SK-N-SH (cell line): ENCODE data around the gene SNX11.

Experiments
- CTCF ChIP-seq: fragments of 200-600 bp; sonication (generic); IDR thresholded peaks from 2 replicates; pipeline ENCODE4 v1.6.1; 2017; ENCODE audit warnings: antibody characterized with exemption, mild to moderate bottlenecking, moderate library complexity
- EZH2phosphoT487 ChIP-seq: fragments of 200-600 bp; sonication (generic); IDR thresholded peaks from 2 replicates; pipeline ENCODE4 v1.6.1; 2017; ENCODE audit warnings: low read depth, mixed run types, mild to moderate bottlenecking, antibody characterized with exemption, moderate library complexity, borderline replicate concordance
- JUND ChIP-seq: IDR thresholded peaks from 2 replicates; pipeline ENCODE4 v1.4.0; 2012
- MAX ChIP-seq: IDR thresholded peaks from 2 replicates; pipeline ENCODE4 v1.4.0; 2012; ENCODE audit warnings: low read depth
- MXI1 ChIP-seq: IDR thresholded peaks from 2 replicates; pipeline ENCODE4 v1.6.1; 2012; ENCODE audit warnings: mild to moderate bottlenecking, low read depth, low read length, improper control_type of control experiment
- NFIC ChIP-seq: IDR thresholded peaks from 2 replicates; pipeline ENCODE4 v1.4.0; 2012; ENCODE audit warnings: borderline replicate concordance
- NRF1 ChIP-seq: IDR thresholded peaks from 2 replicates; pipeline ENCODE4 v1.6.1; 2012; ENCODE audit warnings: low read depth, mild to moderate bottlenecking, low read length
- RFX5 ChIP-seq: IDR thresholded peaks from 2 replicates; pipeline ENCODE4 v1.6.1; 2012; ENCODE audit warnings: mild to moderate bottlenecking, improper control_type of control experiment, low read length
- TAF1 ChIP-seq: IDR thresholded peaks from 2 replicates; pipeline ENCODE4 v1.6.1; 2012; ENCODE audit warnings: low read depth, mild to moderate bottlenecking, low read length, moderate library complexity, borderline replicate concordance
- YY1 ChIP-seq: IDR thresholded peaks from 2 replicates; pipeline ENCODE4 v1.4.0; 2012; ENCODE audit warnings: low read depth, mild to moderate bottlenecking
- TF ChIP-seq, protein P1 (sequence below): fragments of 150-350 bp; IDR thresholded peaks from 2 replicates; pipeline ENCODE4 v1.6.1; 2017; ENCODE audit warnings: antibody characterized with exemption, low read length, low read depth, borderline replicate concordance

DNA sequence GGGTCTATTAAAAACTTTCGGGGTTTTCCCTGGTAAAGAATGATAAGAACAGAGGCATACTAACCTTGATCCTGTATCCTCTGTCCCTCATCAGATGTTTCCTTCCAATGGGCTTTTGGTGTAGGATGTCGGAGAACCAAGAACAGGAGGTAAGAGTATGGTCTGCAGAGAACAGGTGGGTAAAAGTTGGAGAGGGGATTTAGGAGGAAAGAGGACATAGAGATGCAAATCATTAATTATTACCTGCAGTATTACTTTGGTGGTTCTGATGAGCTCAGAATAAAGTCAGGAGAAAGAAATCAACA is 4.3 kb downstream of the SNX11 start:
- TF ChIP-seq JUND (no peak), CTCF (no peak), YY1 (no peak), TAF1 (no peak), MXI1 (no peak), EZH2phosphoT487 (no peak), MAX (no peak), NFIC (no peak), RFX5 (no peak), NRF1 (no peak)
- TF ChIP-seq, protein P1, sequence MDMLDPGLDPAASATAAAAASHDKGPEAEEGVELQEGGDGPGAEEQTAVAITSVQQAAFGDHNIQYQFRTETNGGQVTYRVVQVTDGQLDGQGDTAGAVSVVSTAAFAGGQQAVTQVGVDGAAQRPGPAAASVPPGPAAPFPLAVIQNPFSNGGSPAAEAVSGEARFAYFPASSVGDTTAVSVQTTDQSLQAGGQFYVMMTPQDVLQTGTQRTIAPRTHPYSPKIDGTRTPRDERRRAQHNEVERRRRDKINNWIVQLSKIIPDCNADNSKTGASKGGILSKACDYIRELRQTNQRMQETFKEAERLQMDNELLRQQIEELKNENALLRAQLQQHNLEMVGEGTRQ = no peak
